HG03135 (cell line): ENCODE results near the gene TSPAN3.

Source experiments
- ATAC-seq: cut with Tn5 transposase; IDR thresholded peaks from one replicate; pipeline ENCODE4 v1.9.1; 2021; ENCODE audit warnings: mild to moderate bottlenecking, moderate library complexity; ENCODE audit not compliant: unreplicated experiment

Gene TSPAN3

GRCh38 chr15:77070495-77071304 lies at the start of gene TSPAN3:
Gene TSPAN3 (minus strand): TSS chr15:77071109. CDS start chr15:77070954, 155 bp downstream.
- peak; percentile 94 for ATAC-seq

DNA sequence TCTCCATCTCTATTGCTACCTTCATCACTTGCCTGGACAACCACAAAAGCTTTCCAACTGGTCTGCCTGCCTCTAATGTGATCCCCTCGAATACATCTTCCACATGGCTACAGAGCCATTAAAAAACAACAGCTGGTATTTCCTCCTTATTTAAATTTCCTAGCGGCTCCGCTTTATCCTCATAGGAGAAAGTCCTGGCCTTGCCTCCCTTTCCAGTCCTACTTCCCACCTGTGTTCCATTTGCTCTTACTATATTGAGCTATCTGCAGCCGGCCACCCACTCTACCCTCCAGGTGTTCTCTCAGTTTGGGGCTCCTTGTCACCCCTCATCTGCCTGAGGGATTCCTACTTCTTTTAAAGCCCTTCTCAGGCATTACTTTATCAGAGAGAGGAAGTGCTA lies 49.7 kb upstream of the TSPAN3 start:
- no peak for ATAC-seq

GRCh38 chr15:77119446-77119845 lies 48.5 kb upstream of the TSPAN3 start:
- no peak for ATAC-seq

DNA sequence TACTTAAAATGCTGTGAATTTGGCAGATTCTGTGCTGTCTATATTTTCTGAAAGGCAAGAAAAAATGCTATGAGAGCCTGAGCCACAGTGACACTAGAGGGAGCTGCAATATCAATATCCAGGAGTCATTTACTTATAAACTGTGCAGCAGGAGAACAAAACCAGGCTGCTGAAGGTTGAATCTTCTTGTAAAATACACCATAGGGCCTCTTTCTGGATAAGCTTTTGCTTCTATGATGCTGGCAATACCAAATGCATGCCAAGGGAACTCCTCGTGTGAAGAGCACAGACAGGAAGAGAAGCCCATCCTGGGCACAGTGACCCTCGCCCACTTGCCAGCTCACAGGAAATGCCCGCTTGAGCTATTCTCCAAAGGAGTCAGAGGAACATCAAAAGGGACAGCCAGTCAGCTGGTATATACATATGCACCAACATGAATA lies 48.0 kb upstream of the TSPAN3 start:
- no peak for ATAC-seq

DNA sequence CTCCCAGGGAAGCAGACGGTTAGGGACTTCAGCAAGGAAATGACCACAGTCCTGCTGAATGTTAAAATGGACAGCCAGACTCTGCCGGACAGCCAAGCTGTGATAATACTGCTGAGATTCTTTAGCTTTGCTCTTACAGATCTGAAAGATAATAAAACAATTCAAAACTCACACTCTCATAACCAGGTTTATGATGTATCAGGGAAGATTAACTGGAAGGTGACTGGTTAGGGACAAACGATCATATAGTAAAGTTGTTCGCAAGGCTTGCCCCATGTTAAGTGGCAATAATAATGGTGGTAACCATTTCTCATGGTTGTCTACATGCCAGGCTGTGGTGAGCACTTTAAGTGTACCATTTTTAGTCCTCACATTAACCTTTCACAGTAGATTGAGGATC lies 44.3 kb upstream of the TSPAN3 start:
- ATAC-seq: no peak

DNA sequence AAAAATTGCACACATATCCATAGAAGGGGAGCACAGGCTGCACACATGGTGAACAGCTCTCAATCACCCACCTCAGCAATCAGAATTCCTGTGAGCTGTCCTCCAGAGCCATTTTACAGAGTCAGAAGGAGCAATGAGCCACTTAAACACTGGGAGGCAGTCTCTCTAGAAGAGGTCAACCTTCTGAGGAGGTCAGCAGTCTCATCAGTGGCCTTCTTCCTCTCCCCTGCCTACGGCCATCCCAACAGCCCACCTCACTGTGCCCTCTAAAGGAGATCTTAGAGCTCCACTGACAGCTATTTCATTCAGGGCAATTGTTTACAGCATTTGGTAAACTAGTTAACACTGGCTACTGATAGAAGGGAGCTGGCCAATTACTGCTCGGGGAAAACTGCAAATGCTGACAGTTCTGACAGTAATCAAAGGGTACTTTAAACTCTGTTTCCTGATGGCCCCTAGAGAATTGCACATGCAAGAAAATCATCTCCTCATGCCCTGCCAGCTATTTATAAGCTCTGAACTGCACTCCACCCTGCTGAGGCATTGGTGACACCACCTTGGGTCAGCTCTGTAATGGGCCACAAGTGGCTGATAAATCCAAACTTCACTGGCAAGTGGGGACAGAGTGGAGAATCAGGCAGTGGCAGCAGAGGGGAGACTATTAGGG lies 42.1 kb upstream of the TSPAN3 start:
- no peak for ATAC-seq

DNA sequence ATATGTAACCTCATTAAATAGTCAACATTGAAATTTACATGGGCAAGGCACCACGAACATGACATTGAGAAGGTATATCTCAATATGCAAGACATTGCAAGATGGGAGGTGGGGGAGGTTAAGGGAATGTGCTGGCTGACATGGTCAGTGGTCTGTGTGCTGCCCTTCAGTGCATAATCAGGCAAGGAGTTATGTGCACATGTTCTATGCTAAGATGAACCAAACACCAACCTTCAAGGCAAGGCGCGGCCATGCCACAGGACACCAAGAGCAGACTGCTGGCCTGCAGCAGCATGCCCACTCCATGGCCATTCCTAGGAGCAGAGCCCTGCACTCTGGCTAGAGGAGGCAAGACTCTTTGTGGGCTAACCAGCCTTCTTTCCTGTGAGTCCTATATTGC lies 40.9 kb upstream of the TSPAN3 start:
- no peak for ATAC-seq

GRCh38 chr15:77107531-77108355 lies 36.8 kb upstream of the TSPAN3 start:
- ATAC-seq: no peak

- ATAC-seq: no peak
Observed at GRCh38 chr15:77107068-77107467, 36.2 kb upstream of the TSPAN3 start.

- ATAC-seq: no peak
Observed at GRCh38 chr15:77104155-77104554, 33.2 kb upstream of the TSPAN3 start.

DNA sequence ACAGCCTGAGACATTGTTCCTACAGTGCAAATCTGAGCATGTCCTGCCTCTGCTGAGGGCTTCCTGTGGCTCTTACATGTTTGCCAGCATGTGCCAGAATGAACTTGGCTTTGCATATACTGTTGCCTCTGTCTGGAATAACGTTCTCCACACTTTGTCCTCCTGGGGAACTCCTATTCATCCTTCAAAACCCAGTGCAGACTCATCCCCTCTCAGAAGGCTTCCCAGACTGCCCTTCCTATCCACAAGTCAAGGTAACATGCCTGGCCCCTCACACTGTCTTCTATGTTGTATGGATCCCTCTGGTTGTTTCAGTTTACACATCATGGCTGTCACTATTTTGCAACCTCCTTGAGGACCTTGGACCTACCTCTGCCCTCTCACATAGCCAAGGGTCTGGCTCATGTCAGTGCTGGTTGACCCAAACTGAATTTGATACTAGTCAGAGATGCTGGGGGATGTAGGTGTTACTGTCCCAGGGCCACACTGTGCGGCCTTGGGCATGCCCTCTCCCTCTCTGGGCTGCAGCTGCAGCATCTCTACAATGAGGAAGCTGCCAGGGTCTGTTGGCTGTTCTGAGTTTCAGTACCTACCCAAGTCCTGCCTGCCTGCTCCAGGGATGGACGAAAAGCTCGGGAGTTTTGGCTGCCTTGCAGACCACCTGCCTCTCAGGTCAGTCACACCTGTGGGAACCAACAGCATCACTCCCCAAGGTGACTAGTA lies 29.0 kb upstream of the TSPAN3 start:
- no peak for ATAC-seq

GRCh38 chr15:77098572-77098971 lies 27.7 kb upstream of the TSPAN3 start:
- no peak for ATAC-seq

GRCh38 chr15:77097921-77098320 lies 27.0 kb upstream of the TSPAN3 start:
- no peak for ATAC-seq

GRCh38 chr15:77097248-77097721 lies 26.4 kb upstream of the TSPAN3 start:
- no peak for ATAC-seq

DNA sequence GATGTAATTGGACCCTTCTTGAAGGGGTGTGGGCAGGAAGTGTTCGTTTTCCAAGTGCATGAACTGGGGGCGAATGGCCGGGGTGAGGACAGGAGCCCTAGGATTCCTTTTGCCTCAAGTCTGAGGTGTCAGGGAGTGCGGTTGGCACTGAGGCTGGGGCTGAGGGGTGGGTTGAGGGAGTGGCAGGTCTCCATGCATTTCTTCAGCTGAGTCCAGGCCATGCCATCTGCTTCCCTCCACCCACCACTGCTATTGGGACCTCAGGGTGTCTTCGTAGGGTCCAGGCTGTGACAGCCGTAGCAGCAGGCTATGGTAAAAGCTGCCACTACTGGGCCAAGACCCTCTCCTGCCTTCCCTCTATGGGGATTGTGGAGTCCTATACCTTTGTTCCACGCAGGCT lies 25.6 kb upstream of the TSPAN3 start:
- ATAC-seq: no peak

DNA sequence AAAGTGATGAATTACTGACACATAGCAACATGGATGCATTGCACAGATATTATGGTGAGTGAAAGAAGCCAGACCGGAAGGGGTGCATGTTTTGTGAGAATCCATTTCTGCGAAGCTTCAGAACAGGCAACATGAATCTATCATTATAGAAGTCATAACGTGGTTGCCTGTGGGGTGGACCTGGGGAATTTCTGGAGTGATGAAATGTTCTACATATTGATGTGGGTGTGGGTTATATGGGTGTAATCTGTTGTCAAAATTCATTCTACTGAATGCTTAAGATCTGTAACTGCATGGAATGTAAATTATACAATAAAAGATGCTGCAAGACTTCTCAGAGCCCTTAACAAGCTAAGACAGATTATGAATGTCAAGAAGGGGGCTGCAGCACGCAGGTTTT lies 25.2 kb upstream of the TSPAN3 start:
- no peak for ATAC-seq

- no peak for ATAC-seq
Observed at GRCh38 chr15:77094397-77095030, 23.6 kb upstream of the TSPAN3 start.

DNA sequence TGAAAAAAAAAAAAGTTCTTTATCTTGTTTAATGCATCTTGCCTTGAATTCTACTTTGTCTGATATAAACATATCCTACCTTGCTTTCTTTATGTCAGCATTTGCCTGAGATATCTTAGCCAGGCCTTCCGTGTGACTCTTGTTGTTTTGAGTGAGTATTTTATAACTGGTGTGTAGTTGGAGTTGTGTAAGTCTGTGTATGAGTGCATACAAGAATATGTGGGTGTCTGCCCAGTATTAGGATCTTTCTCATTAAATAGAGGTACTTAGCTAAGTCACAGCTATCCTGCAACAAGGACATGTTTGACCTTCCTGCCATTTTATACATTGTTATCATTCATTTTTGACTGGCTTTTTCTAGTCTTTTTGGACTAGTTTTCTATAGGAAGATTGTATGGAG lies 22.5 kb upstream of the TSPAN3 start:
- ATAC-seq: no peak

- ATAC-seq: no peak
Observed at GRCh38 chr15:77091097-77091496, 20.2 kb upstream of the TSPAN3 start.

GRCh38 chr15:77087213-77087612 lies 16.3 kb upstream of the TSPAN3 start:
- ATAC-seq: no peak
